HG03558 (cell line): ENCODE data around the gene ST3GAL4.

Experiments
- ATAC-seq: cut with Tn5 transposase; IDR thresholded peaks from one replicate; pipeline ENCODE4 v1.9.1; 2021; ENCODE audit warnings: moderate number of reproducible peaks; ENCODE audit not compliant: unreplicated experiment; ENCODE audit errors: extremely low read depth

ST3GAL4 gene

GRCh38 chr11:126418887-126419286, 63.4 kb downstream of the ST3GAL4 start:
- ATAC-seq: no peak

GRCh38 chr11:126419801-126420697, 64.6 kb downstream of the ST3GAL4 start:
- peak; percentile 68 for ATAC-seq

- ATAC-seq: no peak
These were observed 65.3 kb downstream of the ST3GAL4 start for GRCh38 chr11:126420698-126421256.

- ATAC-seq: no peak
These were observed 65.8 kb downstream of the ST3GAL4 start for GRCh38 chr11:126421271-126421671.

- ATAC-seq: no peak
These were observed 67.0 kb downstream of the ST3GAL4 start for GRCh38 chr11:126422446-126422845.

GRCh38 chr11:126423154-126423553, 67.7 kb downstream of the ST3GAL4 start:
- ATAC-seq: no peak

GRCh38 chr11:126423743-126424142, 68.3 kb downstream of the ST3GAL4 start:
- no peak for ATAC-seq

- ATAC-seq: no peak
These were observed 69.1 kb downstream of the ST3GAL4 start for GRCh38 chr11:126424471-126425039.

- ATAC-seq: no peak
These were observed 70.6 kb downstream of the ST3GAL4 start for GRCh38 chr11:126426106-126426505.

GRCh38 chr11:126426820-126427749, 71.6 kb downstream of the ST3GAL4 start:
- no peak for ATAC-seq

GRCh38 chr11:126430581-126431335, 75.3 kb downstream of the ST3GAL4 start:
- ATAC-seq: no peak

GRCh38 chr11:126431401-126432064, 76.0 kb downstream of the ST3GAL4 start:
- ATAC-seq: no peak

- ATAC-seq: no peak
These were observed 76.6 kb downstream of the ST3GAL4 start for GRCh38 chr11:126432065-126432461.

GRCh38 chr11:126432525-126432924, 77.0 kb downstream of the ST3GAL4 start:
- ATAC-seq: no peak

- no peak for ATAC-seq
These were observed 77.9 kb downstream of the ST3GAL4 start for GRCh38 chr11:126433244-126433846.

GRCh38 chr11:126433989-126434949, 78.8 kb downstream of the ST3GAL4 start:
- ATAC-seq: no peak

GRCh38 chr11:126434950-126435335, 79.5 kb downstream of the ST3GAL4 start:
- ATAC-seq: no peak
